HG03139 (cell line): ENCODE measurements around the gene SOX8.
"Not testable (repeated sequence)": the region's sequence is repeated elsewhere in the genome, so short reads cannot be mapped to it uniquely, and the experiment has no call there.

ENCODE experiments used
- ATAC-seq: cut with Tn5 transposase; IDR thresholded peaks from one replicate; pipeline ENCODE4 v1.9.1; 2021; ENCODE audit not compliant: unreplicated experiment

SOX8 gene

GRCh38 chr16:953818-954217 lies 27.8 kb upstream of the SOX8 start:
- not testable (repeated sequence) for ATAC-seq

- not testable (repeated sequence) for ATAC-seq
Observed at GRCh38 chr16:955766-956165, 25.8 kb upstream of the SOX8 start.

GRCh38 chr16:959232-960040 lies 22.1 kb upstream of the SOX8 start:
- ATAC-seq: no peak

GRCh38 chr16:962366-962765 lies 19.2 kb upstream of the SOX8 start:
- ATAC-seq: no peak

GRCh38 chr16:962901-963814 lies 18.4 kb upstream of the SOX8 start:
- no peak for ATAC-seq

GRCh38 chr16:963913-964312 lies 17.7 kb upstream of the SOX8 start:
- no peak for ATAC-seq

- no peak for ATAC-seq
Observed at GRCh38 chr16:964356-965035, 17.1 kb upstream of the SOX8 start.

- no peak for ATAC-seq
Observed at GRCh38 chr16:965036-965395, 16.6 kb upstream of the SOX8 start.

GRCh38 chr16:965487-965886 lies 16.1 kb upstream of the SOX8 start:
- no peak for ATAC-seq

GRCh38 chr16:966035-966434 lies 15.5 kb upstream of the SOX8 start:
- ATAC-seq: no peak

GRCh38 chr16:966505-966904 lies 15.1 kb upstream of the SOX8 start:
- ATAC-seq: no peak

GRCh38 chr16:967077-967541 lies 14.5 kb upstream of the SOX8 start:
- ATAC-seq: no peak

- no peak for ATAC-seq
Observed at GRCh38 chr16:967546-968295, 13.8 kb upstream of the SOX8 start.

- ATAC-seq: no peak
Observed at GRCh38 chr16:968620-969019, 12.9 kb upstream of the SOX8 start.

- ATAC-seq: peak; percentile 4
Observed at GRCh38 chr16:969508-970385, 11.8 kb upstream of the SOX8 start.

GRCh38 chr16:970386-970765 lies 11.2 kb upstream of the SOX8 start:
- peak; percentile 27 for ATAC-seq

GRCh38 chr16:970766-971581 lies 10.6 kb upstream of the SOX8 start, which contains the start of gene LMF1:
Gene LMF1, minus strand, starts transcription at chr16:970984. Its CDS starts 4 bp downstream, at chr16:970980.
- ATAC-seq: peak; percentile 75

- no peak for ATAC-seq
Observed at GRCh38 chr16:971582-971905, 10.0 kb upstream of the SOX8 start.

- no peak for ATAC-seq
Observed at GRCh38 chr16:971981-972315, 9.6 kb upstream of the SOX8 start.
